ENCODE results near the gene FMNL2. TPM values are rescaled to one million over a fixed set of nuclear protein-coding genes. Genes with fewer than 3 reads are reported as not detected.

The FMNL2 gene
- total and polyA plus RNA-seq, 11 donors = 4.7 to 19.4 (median 5.5) TPM

- Histone ChIP-seq H3K4me1 (peaks cover 0 to 46% (median 17%) of the 10 kb centered on the region in 12 donors), H3K4me3 (no peak overlapping the region), H3K9me3 (no peaks in the 10 kb centered on the region), H3K36me3 (no peaks in the 10 kb centered on the region), H3K27me3 (no peaks in the 10 kb centered on the region), H3K27ac (peak overlapping the region in 3 of 12 donors; percentile 48 to 82 (median 59))
- intact Hi-C loops (cut with DNase I) = no loop called here
- ATAC-seq (peak in 1 of 4 donors; percentile 23), DNase-seq (no peak)
- TF ChIP-seq POLR2A (IDR thresholded peaks at IDR 0.05) (no peak), CTCF (IDR thresholded peaks at IDR 0.05) (no peak)
- 80 to 88% (median 86%) methylated on average over 1 of the region's 1 CpG for WGBS, 4 donors
Observed at GRCh38 chr2:152433289-152433688, 98.3 kb downstream of the FMNL2 start.

GRCh38 chr2:152433791-152434190 is 98.8 kb downstream of the FMNL2 start:
- peaks cover 0 to 46% (median 17%) of the 10 kb centered on the region in 12 donors for H3K4me1 ChIP-seq
- DNase-seq (no peak), ATAC-seq (no peak)
- no peaks in the 10 kb centered on the region for H3K27me3 ChIP-seq
- H3K36me3 ChIP-seq = no peaks in the 10 kb centered on the region
- no peaks in the 10 kb centered on the region for H3K9me3 ChIP-seq
- 54 to 65% (median 57%) methylated on average over 2 of the region's 2 CpGs for WGBS, 4 donors
- TF ChIP-seq CTCF (IDR thresholded peaks at IDR 0.05) (no peak), POLR2A (IDR thresholded peaks at IDR 0.05) (no peak)
- H3K27ac ChIP-seq = peak overlapping the region in 1 of 12 donors; percentile 82
- intact Hi-C loops (cut with DNase I) = no loop called here
- no peak overlapping the region for H3K4me3 ChIP-seq

- TF ChIP-seq POLR2A (IDR thresholded peaks at IDR 0.05) (no peak), CTCF (IDR thresholded peaks at IDR 0.05) (no peak)
- H3K27ac ChIP-seq = peak overlapping the region in 1 of 12 donors; percentile 82
- no peak overlapping the region for H3K4me3 ChIP-seq
- peaks cover 0 to 46% (median 17%) of the 10 kb centered on the region in 12 donors for H3K4me1 ChIP-seq
- WGBS, 4 donors = 97 to 100% (median 100%) methylated on average over 1 of the region's 1 CpG
- no peaks in the 10 kb centered on the region for H3K36me3 ChIP-seq
- DNase-seq (no peak), ATAC-seq (no peak)
- no peaks in the 10 kb centered on the region for H3K9me3 ChIP-seq
- H3K27me3 ChIP-seq = no peaks in the 10 kb centered on the region
- intact Hi-C loops (cut with DNase I) = no loop called here
Observed at GRCh38 chr2:152434395-152435182, 99.6 kb downstream of the FMNL2 start.

GRCh38 chr2:152436148-152436547 is 101.2 kb downstream of the FMNL2 start:
- H3K27me3 ChIP-seq = no peaks in the 10 kb centered on the region
- DNase-seq (no peak), ATAC-seq (no peak)
- H3K36me3 ChIP-seq = no peaks in the 10 kb centered on the region
- WGBS, 4 donors = 97 to 100% (median 100%) methylated on average over 1 of the region's 1 CpG
- no peak overlapping the region for H3K4me3 ChIP-seq
- no peak for TF ChIP-seq POLR2A (IDR thresholded peaks at IDR 0.05)
- no peak for TF ChIP-seq CTCF (IDR thresholded peaks at IDR 0.05)
- intact Hi-C loops (cut with DNase I) = no loop called here
- no peak overlapping the region for H3K27ac ChIP-seq
- no peaks in the 10 kb centered on the region for H3K9me3 ChIP-seq
- H3K4me1 ChIP-seq = peaks cover 0 to 51% (median 16%) of the 10 kb centered on the region in 12 donors

All from heart left ventricle (tissue), 16 donors.